LNCAP (cell line): ENCODE data around the gene ELOVL6.

ENCODE experiments used
- TF ChIP-seq, protein P1 (sequence below): fragments of 450-650 bp; IDR thresholded peaks from 2 replicates; pipeline ENCODE4 v1.5.1; 2017; ENCODE audit warnings: mild to moderate bottlenecking

ELOVL6 gene

DNA sequence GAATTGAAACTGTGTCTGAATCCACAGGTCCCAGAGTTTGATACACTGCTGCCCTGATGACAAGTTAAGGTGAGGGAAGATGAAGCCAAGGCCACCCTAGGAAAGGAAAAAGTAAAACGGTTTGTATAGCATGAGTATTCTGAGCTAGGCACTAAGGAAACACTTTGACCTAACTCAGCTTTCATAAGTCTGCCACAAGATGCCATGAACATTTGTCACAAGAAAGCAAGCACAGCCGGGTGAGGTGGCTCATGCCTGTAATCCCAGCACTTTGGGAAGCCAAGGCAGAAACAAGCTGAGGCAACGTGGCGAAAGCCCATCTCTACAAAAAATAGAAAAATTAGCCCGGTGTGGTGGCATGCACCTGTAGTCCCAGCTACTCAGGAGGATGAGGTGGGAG lies 34.2 kb downstream of the ELOVL6 start:
- TF ChIP-seq, protein P1, sequence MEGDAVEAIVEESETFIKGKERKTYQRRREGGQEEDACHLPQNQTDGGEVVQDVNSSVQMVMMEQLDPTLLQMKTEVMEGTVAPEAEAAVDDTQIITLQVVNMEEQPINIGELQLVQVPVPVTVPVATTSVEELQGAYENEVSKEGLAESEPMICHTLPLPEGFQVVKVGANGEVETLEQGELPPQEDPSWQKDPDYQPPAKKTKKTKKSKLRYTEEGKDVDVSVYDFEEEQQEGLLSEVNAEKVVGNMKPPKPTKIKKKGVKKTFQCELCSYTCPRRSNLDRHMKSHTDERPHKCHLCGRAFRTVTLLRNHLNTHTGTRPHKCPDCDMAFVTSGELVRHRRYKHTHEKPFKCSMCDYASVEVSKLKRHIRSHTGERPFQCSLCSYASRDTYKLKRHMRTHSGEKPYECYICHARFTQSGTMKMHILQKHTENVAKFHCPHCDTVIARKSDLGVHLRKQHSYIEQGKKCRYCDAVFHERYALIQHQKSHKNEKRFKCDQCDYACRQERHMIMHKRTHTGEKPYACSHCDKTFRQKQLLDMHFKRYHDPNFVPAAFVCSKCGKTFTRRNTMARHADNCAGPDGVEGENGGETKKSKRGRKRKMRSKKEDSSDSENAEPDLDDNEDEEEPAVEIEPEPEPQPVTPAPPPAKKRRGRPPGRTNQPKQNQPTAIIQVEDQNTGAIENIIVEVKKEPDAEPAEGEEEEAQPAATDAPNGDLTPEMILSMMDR = no peak

DNA sequence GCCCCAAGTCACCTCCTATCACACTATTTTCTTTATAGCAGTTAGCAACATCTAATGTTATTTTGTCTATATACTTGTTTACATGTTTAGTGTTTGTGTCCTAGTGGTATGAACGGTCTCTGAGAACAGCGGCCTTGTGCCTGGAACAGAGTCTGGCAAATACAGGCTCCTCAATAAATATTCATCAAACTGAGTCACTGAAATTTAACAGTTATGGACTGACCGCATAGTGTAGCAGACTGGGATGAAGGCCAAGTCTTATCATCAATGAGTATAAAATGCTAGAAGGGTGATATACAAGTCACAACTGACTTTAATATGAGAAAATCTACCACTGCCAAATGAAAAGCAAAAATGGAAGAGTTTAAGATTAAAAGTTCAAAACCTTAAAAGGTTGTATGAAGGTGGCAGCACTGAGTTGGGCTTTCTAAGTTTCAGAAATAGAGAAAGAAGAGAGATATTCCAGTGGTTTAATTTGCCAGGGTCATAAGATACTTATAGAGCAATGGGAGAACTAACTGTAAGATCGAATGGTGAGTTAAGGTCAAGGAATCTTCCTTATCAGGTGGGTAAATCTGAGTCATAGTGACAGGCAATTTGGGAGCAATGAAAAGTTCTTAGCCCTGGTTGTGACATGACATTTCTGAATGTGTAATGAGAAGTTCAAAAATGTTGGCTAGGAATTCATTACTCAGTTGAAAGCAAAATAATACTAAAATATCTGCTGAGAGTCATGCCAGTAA lies 34.9 kb downstream of the ELOVL6 start:
- TF ChIP-seq, protein P1 = no peak

DNA sequence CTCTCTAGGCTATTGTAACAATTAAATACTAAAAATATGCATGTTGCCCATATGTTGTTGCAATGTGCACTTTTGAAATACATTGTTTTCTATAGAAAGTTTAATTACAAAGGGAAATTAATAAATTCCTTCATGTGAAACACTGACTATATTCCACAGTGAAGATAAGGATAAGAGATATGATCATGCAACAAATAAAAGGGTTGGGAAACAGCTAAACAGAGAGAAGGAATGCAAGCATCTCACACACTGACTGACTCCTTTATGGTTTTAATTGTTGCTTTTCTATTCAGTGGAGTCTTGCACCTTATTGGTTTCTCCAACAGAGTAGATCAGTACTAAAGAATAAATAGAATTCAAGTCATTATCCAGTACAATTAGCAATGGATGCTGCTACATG lies 37.8 kb downstream of the ELOVL6 start:
- TF ChIP-seq, protein P1 = no peak

DNA sequence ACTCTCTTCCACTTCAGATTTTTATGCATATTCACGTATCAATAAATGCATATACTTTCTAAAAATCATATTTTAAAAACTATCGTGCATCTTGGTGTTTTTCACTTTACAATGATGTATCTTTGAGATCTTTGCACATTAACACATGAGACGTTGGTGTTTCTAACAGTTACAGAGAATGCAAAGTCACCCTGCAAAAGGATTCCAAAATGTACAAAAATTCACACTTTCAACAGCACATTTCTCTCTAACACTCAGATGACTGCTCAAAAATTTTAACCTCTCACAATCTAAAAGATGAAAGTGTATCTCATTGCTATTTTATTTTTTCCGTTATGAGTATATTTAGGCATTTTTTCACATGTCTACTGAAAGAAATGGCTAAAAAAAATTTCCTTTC lies 38.9 kb downstream of the ELOVL6 start:
- TF ChIP-seq, protein P1 = no peak

DNA sequence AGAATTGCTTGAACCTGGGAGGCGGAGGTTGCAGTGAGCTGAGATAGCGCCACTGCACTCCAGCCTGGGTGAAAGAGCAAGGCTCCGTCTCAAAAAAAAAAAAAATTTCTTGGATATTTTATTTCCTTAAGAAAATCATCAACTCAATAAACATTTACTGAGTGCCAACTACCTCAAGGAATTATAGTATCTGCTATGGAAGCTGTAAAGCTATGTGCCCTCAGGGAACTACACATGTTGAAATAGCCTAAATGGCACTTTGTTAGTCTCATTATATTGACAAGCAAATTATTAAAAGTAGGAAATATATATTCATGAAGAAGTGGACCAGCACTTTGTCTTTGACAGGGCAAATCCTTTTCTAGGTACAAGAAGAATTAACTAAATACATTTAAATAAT lies 40.8 kb downstream of the ELOVL6 start:
- TF ChIP-seq, protein P1 = no peak

DNA sequence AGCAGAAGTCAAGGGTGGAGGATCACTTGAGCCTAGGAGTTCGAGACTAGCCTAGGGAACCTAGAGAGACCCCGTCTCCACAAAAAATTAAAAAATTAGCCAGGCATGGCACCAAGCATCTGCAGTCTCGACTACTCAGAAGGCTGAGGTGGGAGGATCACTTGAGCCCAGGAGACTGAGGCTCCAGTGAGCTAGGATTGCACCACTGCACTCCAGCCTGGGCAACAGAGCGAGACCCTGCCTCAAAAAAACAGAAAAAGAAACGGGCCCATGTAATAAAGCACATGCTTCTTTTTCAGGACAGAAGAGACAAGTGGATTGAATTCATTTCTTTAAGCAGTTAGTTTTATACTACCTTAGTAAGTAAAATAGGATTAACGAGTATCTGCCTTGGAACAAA lies 42.0 kb downstream of the ELOVL6 start:
- TF ChIP-seq, protein P1 = no peak

DNA sequence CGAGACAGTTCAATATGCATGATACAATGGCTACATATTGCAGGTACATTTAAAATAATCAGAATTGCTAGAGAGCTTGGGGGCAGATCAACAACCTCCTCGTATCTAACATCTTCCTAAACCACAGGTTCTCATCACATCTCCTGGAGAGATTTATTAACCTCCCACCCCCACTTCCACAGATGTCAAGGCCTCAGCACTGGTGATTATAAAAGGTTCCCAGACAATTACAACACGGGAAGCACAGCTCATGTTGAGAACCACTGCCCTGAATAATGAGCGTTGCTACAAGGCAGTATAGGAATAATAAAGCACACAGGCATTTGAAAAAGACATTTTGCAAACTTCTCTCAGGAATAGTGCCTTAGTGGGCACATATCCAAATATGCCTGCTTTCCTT lies 42.8 kb downstream of the ELOVL6 start:
- TF ChIP-seq, protein P1 = no peak

DNA sequence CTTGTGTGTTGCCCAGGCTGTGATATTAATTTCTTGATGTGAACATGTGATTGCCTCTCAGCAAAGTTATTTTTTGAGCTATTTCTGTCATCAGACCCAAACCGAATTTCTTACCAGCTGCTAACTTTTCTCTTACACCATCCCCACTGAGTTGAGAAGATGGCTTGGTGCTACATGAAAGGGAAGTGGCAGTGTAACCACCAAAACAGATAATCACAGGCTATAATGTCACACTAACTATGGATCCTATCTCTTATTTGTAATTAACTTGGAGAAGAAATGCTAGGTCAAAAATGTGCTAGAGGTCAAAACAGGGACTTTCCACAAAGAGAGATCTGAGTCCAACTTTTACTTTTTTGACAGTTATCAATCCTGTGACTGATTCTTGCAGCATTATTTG lies 43.8 kb downstream of the ELOVL6 start:
- TF ChIP-seq, protein P1 = no peak
